ENCODE data around the gene AGPAT3.
A peak's percentile ranks its signal among the peaks of the same experiment; 100 is the strongest.

The AGPAT3 gene

GRCh38 chr21:43958364-43959158 is 93.5 kb downstream of the AGPAT3 start:
- no peak for DNase-seq

DNA sequence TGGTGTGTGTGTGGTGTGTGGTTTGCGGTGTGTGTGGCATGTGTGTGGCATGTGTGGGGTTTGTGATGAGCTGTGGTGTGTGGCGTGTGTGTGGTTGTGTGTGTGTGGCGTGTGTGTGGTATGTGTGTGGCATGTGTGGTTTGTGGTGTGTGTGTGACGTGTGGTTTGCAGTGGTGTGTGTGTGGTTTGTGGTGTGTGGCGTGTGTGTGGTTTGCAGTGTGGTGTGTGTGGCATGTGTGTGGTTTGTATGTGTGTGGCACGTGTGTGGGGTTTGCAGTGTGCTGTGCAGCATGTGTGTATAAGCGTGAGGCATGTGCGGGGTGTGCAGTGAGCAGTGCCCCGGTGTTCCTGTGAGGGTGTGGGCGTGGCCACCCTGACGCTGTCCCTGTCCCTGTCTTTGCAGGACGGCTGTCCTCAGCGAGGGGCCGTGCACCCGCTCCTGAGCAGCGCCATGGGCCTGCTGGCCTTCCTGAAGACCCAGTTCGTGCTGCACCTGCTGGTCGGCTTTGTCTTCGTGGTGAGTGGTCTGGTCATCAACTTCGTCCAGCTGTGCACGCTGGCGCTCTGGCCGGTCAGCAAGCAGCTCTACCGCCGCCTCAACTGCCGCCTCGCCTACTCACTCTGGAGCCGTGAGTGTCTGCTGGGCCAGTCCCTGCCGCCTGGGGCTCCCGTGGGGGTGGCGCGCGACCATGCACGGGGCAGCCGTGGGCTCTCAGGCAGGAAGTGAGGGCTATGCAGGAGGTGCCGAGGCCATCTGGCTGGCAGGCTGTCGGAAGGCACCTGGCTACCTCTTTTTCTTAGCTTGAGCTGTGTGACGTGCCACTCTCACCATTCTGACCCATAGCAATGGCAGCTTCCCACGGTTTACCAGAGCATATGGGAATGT is 94.5 kb downstream of the AGPAT3 start:
- DNase-seq, result no peak

DNA sequence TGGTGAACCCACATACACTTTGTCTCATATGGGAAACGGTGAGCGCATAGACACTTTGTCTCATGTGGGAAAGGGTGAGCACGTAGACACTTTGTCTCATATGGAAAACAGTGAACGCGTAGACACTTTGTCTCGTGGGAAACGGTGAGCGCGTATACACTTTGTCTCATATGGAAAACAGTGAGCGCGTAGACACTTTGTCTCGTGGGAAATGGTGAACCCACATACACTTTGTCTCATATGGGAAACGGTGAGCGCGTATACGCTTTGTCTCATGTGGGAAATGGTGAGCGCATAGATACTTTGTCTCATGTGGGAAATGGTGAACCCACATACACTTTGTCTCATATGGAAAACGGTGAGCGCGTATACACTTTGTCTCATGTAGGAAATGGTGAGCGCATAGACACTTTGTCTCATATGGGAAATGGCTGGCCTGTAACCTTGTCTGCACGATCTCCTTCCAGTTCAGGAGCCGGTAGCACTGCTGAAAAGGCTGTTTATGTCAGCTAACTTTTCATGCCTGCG is 96.4 kb downstream of the AGPAT3 start:
- no peak for DNase-seq

GRCh38 chr21:43965911-43966585 is 101.0 kb downstream of the AGPAT3 start:
- no peak for DNase-seq

GRCh38 chr21:43966946-43967512 is 102.0 kb downstream of the AGPAT3 start:
- DNase-seq, result no peak

DNA sequence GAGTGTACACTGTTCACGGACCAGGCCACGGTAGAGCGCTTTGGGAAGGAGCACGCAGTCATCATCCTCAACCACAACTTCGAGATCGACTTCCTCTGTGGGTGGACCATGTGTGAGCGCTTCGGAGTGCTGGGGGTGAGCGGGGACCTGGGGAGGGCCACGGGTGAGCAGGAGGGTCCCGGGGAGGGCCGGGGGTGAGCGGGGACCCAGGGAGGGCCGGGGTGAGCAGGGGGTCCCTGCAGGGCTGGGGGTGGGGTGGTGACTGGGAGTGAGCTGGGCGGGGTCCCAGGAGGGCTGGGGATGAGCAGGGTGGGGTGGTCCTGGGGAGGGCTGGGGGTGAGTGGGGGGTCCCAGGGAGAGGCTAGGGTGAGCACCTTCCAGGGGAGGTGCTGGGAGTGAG is 103.0 kb downstream of the AGPAT3 start:
- no peak for DNase-seq

GRCh38 chr21:43968410-43969114 is 103.5 kb downstream of the AGPAT3 start:
- no peak for DNase-seq

DNA sequence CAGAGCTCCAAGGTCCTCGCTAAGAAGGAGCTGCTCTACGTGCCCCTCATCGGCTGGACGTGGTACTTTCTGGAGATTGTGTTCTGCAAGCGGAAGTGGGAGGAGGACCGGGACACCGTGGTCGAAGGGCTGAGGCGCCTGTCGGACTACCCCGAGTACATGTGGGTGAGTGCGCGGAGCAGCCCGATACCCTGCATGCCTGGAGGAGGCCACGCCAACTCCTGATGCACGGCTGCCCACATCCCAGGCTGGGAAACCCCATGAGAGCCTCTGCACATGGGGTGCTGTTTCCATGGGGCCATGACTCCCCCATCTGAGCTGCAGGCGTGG is 104.1 kb downstream of the AGPAT3 start:
- DNase-seq, result no peak

DNA sequence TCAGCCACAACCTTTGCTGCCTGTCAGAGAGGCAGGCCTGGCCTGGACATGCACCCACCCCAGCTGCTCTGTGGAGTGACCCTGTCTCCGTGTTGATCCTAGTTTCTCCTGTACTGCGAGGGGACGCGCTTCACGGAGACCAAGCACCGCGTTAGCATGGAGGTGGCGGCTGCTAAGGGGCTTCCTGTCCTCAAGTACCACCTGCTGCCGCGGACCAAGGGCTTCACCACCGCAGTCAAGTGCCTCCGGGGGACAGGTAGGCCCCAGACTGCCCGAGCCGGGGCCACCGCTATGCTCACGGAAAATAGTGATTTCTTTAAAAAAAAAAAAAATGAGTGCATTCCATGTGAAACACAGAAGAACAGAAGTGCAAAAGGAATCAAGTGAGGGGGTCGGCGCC is 105.5 kb downstream of the AGPAT3 start:
- no peak for DNase-seq

DNA sequence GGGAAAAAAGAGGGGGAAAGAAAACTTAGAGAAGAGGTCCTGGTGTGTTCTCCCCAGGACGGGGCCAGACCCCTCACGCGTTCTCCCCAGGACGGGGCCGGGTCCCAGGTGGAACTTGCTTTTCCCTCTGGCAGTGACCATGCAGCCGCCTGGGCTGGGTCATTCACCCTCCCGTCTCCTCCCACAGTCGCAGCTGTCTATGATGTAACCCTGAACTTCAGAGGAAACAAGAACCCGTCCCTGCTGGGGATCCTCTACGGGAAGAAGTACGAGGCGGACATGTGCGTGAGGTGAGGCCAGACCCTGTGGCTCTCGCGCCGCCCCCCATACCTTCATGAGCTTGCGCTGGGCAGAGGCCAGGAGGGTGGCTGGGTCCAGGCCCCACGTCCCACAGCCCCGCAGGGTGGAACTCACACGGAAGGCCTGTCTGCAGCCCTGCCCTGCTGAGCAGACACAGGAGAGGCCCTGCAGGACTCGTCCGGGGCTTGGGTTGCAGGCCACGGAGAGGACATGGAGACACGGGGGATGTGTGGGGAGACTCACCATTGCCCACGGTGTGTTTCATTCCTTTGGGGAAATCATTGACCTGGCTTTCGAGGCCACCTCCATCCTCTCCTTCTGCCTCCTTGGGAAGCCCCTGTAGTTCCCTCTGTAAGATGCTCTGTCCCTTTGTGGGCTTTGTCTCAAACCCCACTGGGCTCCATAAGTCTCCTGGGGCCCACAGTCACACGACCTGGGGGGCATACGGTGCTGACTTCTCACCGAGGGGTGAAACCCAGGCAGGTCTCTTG is 106.4 kb downstream of the AGPAT3 start:
- DNase-seq, result no peak

DNA sequence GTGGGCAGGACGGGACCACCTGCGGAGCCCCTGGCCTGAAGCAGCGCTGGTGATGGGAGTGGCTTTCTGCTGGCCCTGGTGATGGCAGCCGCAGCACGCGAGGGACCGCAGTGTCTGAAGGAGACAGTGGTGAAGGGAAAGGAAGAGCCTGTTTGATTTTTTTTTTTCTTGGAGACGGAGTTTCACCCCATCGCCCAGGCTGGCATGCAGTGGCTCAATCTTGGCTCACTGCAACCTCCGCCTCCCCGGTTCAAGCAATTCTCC is 106.9 kb downstream of the AGPAT3 start:
- DNase-seq, result no peak

DNA sequence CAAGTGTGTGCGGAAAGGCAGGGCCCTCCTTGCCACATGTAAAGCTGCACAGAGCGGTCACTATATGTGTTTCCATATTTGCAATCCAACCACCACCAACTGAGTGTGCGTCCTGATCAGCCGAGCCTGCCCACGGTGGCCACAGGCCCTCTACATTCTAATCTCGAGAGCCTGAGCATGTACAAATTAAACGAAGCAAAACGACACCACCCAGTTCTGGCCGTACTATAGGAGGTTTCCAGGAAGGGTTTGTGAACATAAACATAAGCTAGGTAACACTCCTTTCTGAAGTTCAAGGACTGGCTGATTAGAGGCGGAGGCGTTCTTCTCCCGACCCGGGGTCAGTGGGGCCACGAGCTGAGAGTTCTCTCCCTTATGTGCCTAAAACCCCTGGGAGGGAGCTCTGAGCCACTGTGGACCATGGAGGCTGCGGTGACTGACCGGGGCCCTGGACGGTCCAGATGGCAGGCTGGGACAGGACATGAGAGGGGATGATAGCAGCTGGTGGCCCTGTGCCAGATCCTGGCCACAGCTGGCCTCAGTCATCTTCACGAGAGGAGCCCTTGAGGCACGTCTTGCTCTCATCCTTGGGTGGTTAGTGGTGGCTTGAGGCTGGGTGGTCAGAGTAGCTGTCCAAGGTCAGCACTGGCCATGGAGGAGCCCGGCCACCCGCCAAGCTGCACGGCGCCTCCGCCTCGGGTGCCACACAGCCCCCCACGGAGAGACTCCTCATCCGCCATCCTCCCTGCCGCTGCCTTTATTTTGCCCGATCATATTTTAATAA is 108.0 kb downstream of the AGPAT3 start:
- DNase-seq, result no peak

- no peak for DNase-seq
Measured at GRCh38 chr21:43973634-43973955, 108.6 kb downstream of the AGPAT3 start.

- DNase-seq, result no peak
Measured at GRCh38 chr21:43974791-43975468, 109.9 kb downstream of the AGPAT3 start.

DNA sequence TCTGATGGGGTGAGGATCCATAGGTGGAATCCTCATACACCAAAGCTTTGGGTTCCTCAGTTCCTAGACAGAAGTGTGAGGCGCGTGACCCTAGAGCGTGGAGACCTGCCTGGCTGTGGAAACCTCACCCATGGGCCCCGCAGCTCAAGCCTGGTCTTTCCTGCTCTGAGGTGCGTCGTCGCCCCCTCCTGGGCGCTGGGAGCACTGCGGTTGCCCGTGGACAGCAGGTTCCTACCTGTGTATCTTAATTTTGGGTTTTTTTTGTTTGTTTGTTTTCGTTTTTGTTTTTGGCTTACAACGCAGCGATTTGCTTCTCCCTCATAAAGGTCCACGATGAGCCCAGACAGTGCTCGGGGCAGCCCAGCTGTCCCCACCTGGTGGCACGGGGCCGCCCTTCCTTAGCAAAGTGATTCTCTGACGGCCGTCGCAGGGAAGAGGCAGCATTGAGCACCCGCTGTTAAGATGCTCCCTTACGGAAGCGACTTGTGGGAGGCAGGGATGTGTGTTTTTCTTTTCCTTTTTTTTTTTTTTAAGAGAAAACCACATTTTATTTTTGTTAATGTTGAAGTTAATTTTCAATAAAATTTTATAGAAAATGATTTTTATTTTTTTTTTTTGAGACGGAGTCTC is 110.6 kb downstream of the AGPAT3 start:
- DNase-seq, result peak; percentile 87

DNA sequence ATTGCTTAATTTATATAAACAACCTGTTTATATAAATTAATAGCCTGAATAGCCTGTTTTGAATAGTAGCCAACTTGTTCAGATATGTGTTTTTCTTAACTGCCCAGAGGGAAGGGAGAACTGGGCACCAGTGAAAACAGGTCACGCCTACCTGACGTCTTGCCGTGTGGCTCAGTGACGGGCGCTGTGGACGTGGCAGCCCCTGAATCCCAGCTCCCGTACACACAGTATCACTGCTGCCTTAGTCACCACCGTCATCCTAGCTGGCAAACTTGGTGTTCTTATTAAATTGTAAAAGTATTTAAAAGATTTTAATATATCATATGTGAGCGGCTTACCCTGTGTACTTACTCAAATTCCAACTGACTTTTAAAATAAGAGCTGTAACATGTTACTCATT is 111.6 kb downstream of the AGPAT3 start:
- DNase-seq, result no peak

- DNase-seq, result no peak
Measured at GRCh38 chr21:43978060-43978459, 113.0 kb downstream of the AGPAT3 start.

DNA sequence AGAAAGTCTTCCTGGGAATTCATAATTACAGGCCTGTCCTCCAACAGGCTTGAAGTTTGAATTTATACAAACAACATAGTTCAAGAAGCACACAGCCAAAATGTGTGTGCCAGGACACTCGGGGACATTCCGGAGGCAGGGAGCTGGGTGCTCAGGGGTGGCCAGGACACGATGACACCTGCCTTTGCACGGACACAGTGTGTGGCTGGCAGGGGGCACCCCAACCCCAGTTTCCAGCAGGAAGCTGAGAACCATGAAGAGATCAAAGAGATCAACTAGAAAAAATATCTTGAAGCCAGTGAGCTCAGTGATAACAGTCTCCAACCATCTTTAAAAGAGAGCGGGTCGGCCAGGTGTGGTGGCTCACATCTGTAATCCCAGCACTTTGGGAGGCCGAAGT is 114.6 kb downstream of the AGPAT3 start:
- DNase-seq, result no peak

- DNase-seq, result no peak
Measured at GRCh38 chr21:43981151-43981870, 116.3 kb downstream of the AGPAT3 start.

DNA sequence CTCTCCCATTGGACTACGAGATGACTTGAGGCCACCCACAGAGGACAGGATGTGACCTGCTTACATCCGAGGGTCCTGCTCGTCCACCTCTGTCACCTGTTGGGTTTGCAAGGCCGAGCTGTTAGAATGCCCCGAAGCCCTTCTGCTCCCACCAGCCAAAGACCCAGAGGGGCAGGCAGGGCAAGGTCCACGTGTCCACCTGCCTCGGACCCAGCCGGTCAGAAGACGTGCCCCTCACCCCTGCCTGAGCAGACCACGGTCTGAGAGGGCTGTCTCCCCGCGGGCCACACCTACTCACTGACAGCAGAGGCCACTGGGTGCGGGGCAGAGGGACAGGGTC is 116.8 kb downstream of the AGPAT3 start:
- no peak for DNase-seq

Data from activated CD8-positive, alpha-beta memory T cell treated with anti-CD3 and anti-CD28 coated beads, Interleukin-2, amount 50 U/mL, for 4 hours (primary cell).